HepG2 (cell line): Measurements from ENCODE around the gene ENPP7. TPM values are rescaled to one million over a fixed set of nuclear protein-coding genes. Genes with fewer than 3 reads are reported as not detected.

ENCODE experiments used
- ATAC-seq: fragments of 200-7000 bp; cut with Tn5 transposase; 3 replicates; pipeline ENCODE4 v1.9.1; 2020; ENCODE audit warnings: mild to moderate bottlenecking, moderate library complexity
- BruUV-seq: library from RNA; stranded (reverse); fragments of 400-500 nt; replicated peaks from 2 replicates; lab custom pipeline; 2021; lab: Mats Ljungman, UMichigan
- CTCF ChIA-PET: fragments of 300-600 bp; formaldehyde crosslinking; extraction: SDS; loops from one replicate; lab custom pipeline; 2021; ENCODE audit warnings: low total read pairs, inconsistent platforms, low intra/inter-chr PET ratio; lab: Yijun Ruan, JAX
- POLR2A ChIA-PET: fragments of 350-600 bp; sonication (Branson Sonifier 250); formaldehyde crosslinking; loops from one replicate; lab custom pipeline; 2020; ENCODE audit warnings: antibody characterized with exemption, inconsistent platforms; lab: Yijun Ruan, JAX
- DNase-seq: peaks from one replicate; pipeline ENCODE4 v3.0.0-alpha.2; 2015; ENCODE audit warnings: low spot score
- FAIRE-seq: peaks from 3 replicates; lab custom pipeline; 2011; peaks lifted over from hg19 to GRCh38; lab: Jason Lieb, UNC
- H2AFZ ChIP-seq: one replicate; pipeline ENCODE4 v1.6.1; 2011; ENCODE audit warnings: low read length, inconsistent platforms
- H3K27ac ChIP-seq: fragments of 300-600 bp; 3 replicates; pipeline ENCODE4 v1.8.0; 2011; ENCODE audit warnings: mixed run types, mild to moderate bottlenecking, mixed read lengths, low read length, inconsistent platforms; ENCODE audit not compliant: insufficient read depth; ENCODE audit errors: extremely low read length
- H3K27me3 ChIP-seq, 2 experiments: fragments of 200-600 bp in 1 of 2; 2 replicates in 1 of 2; 3 replicates in 1 of 2; pipeline versions ENCODE4 v1.6.0 to v1.8.0; 2011; ENCODE audit warnings: low read length in 2 of 2, mild to moderate bottlenecking in 2 of 2, moderate library complexity in 2 of 2, inconsistent platforms in 1 of 2; ENCODE audit not compliant: insufficient read depth in 2 of 2, control insufficient read depth in 1 of 2
- H3K36me3 ChIP-seq, 2 experiments: fragments of 200-600 bp in 1 of 2; replicated peaks in 1 of 2; 2 replicates in 1 of 2; 3 replicates in 1 of 2; pipeline versions ENCODE4 v1.5.1 to v1.8.0; 2011; ENCODE audit warnings: low read length in 2 of 2, inconsistent platforms in 1 of 2; ENCODE audit not compliant: insufficient read depth in 2 of 2, control insufficient read depth in 1 of 2
- H3K4me1 ChIP-seq: 2 replicates; pipeline ENCODE4 v1.5.1; 2012; ENCODE audit warnings: low read length, inconsistent platforms; ENCODE audit not compliant: insufficient read depth
- H3K4me2 ChIP-seq: 2 replicates; pipeline ENCODE4 v1.6.0; 2011; ENCODE audit warnings: low read depth, low read length, inconsistent platforms
- H3K4me3 ChIP-seq, 3 experiments: fragments of 200-600 bp in 1 of 3; sonication (generic), shearing (Covaris generic) in 1 of 3; replicated peaks in 1 of 3; 2 replicates each; pipeline ENCODE4 v1.5.1; 2011 to 2016; ENCODE audit warnings: low read length in 3 of 3, inconsistent platforms in 2 of 3, low read depth in 2 of 3, mild to moderate bottlenecking in 2 of 3, control low read depth in 1 of 3, mixed read lengths in 1 of 3; ENCODE audit not compliant: insufficient read depth in 1 of 3
- H3K79me2 ChIP-seq: one replicate; pipeline ENCODE4 v1.6.1; 2011; ENCODE audit warnings: low read length, inconsistent platforms; ENCODE audit not compliant: insufficient read depth
- H3K9ac ChIP-seq: 2 replicates; pipeline ENCODE4 v1.6.0; 2011; ENCODE audit warnings: mild to moderate bottlenecking, low read depth, low read length, inconsistent platforms; ENCODE audit not compliant: insufficient read depth
- H3K9me3 ChIP-seq: 2 replicates; pipeline ENCODE4 v1.5.1; 2012; ENCODE audit warnings: mild to moderate bottlenecking, low read length
- H4K20me1 ChIP-seq: 2 replicates; pipeline ENCODE4 v1.6.0; 2011; ENCODE audit warnings: inconsistent platforms, mild to moderate bottlenecking, low read length, moderate library complexity; ENCODE audit not compliant: insufficient read depth
- AGO2 ChIP-seq: fragments of 200-400 bp; formaldehyde crosslinking; optimal IDR thresholded peaks from 2 replicates; pipeline ENCODE3; 2017; ENCODE audit warnings: mild to moderate bottlenecking, low read depth, low read length, moderate library complexity
- FOXC1 ChIP-seq: sonication (generic); formaldehyde crosslinking; IDR thresholded peaks from 2 replicates; pipeline ENCODE4 v1.8.0; 2022; ENCODE audit warnings: mild to moderate bottlenecking, missing genetic modification reagents, borderline replicate concordance
- HNRNPL ChIP-seq: fragments of 200-400 bp; formaldehyde crosslinking; IDR thresholded peaks from 2 replicates; pipeline ENCODE4 v1.6.1; 2017; ENCODE audit warnings: mild to moderate bottlenecking, low read depth, low read length
- RBFOX2 ChIP-seq: fragments of 200-400 bp; formaldehyde crosslinking; IDR thresholded peaks from 2 replicates; pipeline ENCODE4 v1.6.1; 2017; ENCODE audit warnings: low read depth, mild to moderate bottlenecking, low read length
- ZBTB38 ChIP-seq: sonication (generic); formaldehyde crosslinking; IDR thresholded peaks from 2 replicates; pipeline ENCODE4 v1.5.1; 2020; ENCODE audit warnings: mild to moderate bottlenecking, missing genetic modification reagents
- ZC3H13 ChIP-seq: sonication (generic); formaldehyde crosslinking; IDR thresholded peaks from 2 replicates; pipeline ENCODE4 v1.8.1; 2023; ENCODE audit warnings: mild to moderate bottlenecking, missing genetic modification reagents, moderate library complexity
- ZNF12 ChIP-seq: sonication (generic); formaldehyde crosslinking; IDR thresholded peaks from 2 replicates; pipeline ENCODE4 v1.5.0; 2020; ENCODE audit warnings: missing genetic modification reagents
- WGBS: methylation state at CpG from one replicate; pipeline ENCODE4 v1.1.6; 2017; ENCODE audit warnings: low lambda C conversion rate; 5-methylcytosine and 5-hydroxymethylcytosine counted together
- in situ Hi-C: cut with HindIII; loops from 2 replicates; pipeline ENCODE4 v1.10.0; 2017; ENCODE audit warnings: low pct_unique_long_range_greater_than_20kb; ENCODE audit not compliant: extremely low pct_ligation_motif_present
- intact Hi-C: fragments of 100-400 bp; cut with micrococcal nuclease; formaldehyde crosslinking; loops from one replicate; pipeline ENCODE4 v1.10.0; 2022; ENCODE audit not compliant: unreplicated experiment
- polyA plus RNA-seq, 8 experiments: library from polyadenylated mRNA; depleted of rRNA in 3 of 8; stranded (reverse) in 7 of 8; unstranded in 1 of 8; fragments of >200 nt; fragmentation: Illumina TruSeq in 4 of 8; extraction: Trizol in 4 of 8; gene quantifications; 2 replicates each; pipeline versions ENCODE4 v1.2.1 to v1.2.3, GENCODE V29; 2011 to 2016; ENCODE audit warnings: low read depth in 4 of 8, missing spikeins in 1 of 8, mixed read lengths in 1 of 8; ENCODE audit not compliant: insufficient read depth in 1 of 8
- total RNA-seq, 5 experiments: library from RNA; depleted of rRNA; stranded (reverse); fragments of >200 nt; fragmentation: Illumina TruSeq; extraction: Trizol; gene quantifications; 2 replicates each; pipeline ENCODE4 v1.2.3, GENCODE V29; 2016; ENCODE audit warnings: low read depth in 1 of 5
- TF ChIP-seq, protein P1 (sequence below): sonication (generic); formaldehyde crosslinking; IDR thresholded peaks from 2 replicates; pipeline ENCODE4 v1.5.1; 2020; ENCODE audit warnings: mild to moderate bottlenecking, missing genetic modification reagents, moderate library complexity

ENPP7 gene
- total and polyA plus RNA-seq, 2 of the 13 experiments (the other 11 are each of a cell fraction or from before 2014, with no cell fraction given) = 1.1 to 2.2 TPM

DNA sequence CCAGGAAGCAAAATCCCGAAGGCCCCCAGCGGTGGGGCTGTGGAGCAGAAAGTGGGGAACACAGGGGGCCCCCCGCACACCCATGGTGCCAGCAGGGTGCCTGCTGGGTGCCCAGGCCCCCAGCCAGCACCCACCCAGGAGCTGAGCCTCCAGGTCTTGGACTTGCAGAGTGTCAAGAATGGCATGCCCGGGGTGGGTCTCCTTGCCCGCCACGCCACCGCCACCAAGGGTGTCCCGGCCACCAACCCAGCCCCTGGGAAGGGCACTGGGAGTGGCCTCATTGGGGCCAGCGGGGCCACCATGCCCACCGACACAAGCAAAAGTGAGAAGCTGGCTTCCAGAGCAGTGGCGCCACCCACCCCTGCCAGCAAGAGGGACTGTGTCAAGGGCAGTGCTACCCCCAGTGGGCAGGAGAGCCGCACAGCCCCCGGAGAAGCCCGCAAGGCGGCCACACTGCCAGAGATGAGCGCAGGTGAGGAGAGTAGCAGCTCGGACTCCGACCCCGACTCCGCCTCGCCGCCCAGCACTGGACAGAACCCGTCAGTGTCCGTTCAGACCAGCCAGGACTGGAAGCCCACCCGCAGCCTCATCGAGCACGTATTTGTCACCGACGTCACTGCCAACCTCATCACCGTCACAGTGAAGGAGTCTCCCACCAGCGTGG lies 53.7 kb downstream of the ENPP7 start:
- no peak for FAIRE-seq

More for the DNA sequence above, 53.7 kb downstream of the ENPP7 start:
- Histone ChIP-seq H2AFZ (no peak overlapping the region), H3K36me3 (peaks cover 23 to 35% of the 10 kb centered on the region in 2 experiments), H3K9ac (no peak overlapping the region), H3K9me3 (no peaks in the 10 kb centered on the region), H3K4me1 (peaks cover 35% of the 10 kb centered on the region), H3K27ac (no peak overlapping the region), H4K20me1 (peaks cover 12% of the 10 kb centered on the region; the same call in 1 of the 2 replicates), H3K27me3 (peaks cover 5 to 17% of the 10 kb centered on the region in 2 experiments), H3K79me2 (peaks cover 5% of the 10 kb centered on the region), H3K4me2 (no peak overlapping the region), H3K4me3 (no peak overlapping the region)
- no peak for ATAC-seq
- BruUV-seq = no TSS peak
- in situ Hi-C loops = no loop called here
- TF ChIP-seq AGO2 (peak; percentile 80), HNRNPL (peak; percentile 51; the same call in 1 of the 2 replicates), ZC3H13 (CRISPR knock-in tag) (peak; percentile 24; the same call in 1 of the 2 replicates), ZBTB38 (peak; percentile 54; the same call in 1 of the 2 replicates), RBFOX2 (peak; percentile 64), FOXC1 (CRISPR knock-in tag) (no peak), ZNF12 (CRISPR knock-in tag) (no peak)
- TF ChIP-seq, protein P1, sequence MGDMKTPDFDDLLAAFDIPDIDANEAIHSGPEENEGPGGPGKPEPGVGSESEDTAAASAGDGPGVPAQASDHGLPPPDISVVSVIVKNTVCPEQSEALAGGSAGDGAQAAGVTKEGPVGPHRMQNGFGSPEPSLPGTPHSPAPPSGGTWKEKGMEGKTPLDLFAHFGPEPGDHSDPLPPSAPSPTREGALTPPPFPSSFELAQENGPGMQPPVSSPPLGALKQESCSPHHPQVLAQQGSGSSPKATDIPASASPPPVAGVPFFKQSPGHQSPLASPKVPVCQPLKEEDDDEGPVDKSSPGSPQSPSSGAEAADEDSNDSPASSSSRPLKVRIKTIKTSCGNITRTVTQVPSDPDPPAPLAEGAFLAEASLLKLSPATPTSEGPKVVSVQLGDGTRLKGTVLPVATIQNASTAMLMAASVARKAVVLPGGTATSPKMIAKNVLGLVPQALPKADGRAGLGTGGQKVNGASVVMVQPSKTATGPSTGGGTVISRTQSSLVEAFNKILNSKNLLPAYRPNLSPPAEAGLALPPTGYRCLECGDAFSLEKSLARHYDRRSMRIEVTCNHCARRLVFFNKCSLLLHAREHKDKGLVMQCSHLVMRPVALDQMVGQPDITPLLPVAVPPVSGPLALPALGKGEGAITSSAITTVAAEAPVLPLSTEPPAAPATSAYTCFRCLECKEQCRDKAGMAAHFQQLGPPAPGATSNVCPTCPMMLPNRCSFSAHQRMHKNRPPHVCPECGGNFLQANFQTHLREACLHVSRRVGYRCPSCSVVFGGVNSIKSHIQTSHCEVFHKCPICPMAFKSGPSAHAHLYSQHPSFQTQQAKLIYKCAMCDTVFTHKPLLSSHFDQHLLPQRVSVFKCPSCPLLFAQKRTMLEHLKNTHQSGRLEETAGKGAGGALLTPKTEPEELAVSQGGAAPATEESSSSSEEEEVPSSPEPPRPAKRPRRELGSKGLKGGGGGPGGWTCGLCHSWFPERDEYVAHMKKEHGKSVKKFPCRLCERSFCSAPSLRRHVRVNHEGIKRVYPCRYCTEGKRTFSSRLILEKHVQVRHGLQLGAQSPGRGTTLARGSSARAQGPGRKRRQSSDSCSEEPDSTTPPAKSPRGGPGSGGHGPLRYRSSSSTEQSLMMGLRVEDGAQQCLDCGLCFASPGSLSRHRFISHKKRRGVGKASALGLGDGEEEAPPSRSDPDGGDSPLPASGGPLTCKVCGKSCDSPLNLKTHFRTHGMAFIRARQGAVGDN = peak; percentile 11
- ChIA-PET POLR2A (no interaction called here), CTCF (no interaction called here)
- WGBS = 97% methylated on average over 21 of the region's 31 CpGs
- intact Hi-C loops = loop anchor here (5.0 kb wide), 1 partner anchor 188 kb away; no protein-coding TSS in a partner anchor
- DNase-seq = no peak
